Anterior cingulate cortex (tissue), 58 donors: ENCODE measurements around the gene EARS2.
"Not testable (repeated sequence)": the region's sequence is repeated elsewhere in the genome, so short reads cannot be mapped to it uniquely, and the experiment has no call there.

Experiments
- DNase-seq, 58 donors: peaks; one replicate each; lab custom pipeline; 2025; lab: John Stamatoyannopoulos, UW

The EARS2 gene

GRCh38 chr16:23570992-23571632 lies 14.0 kb upstream of the EARS2 start:
- peak in 6 of 58 donors; percentile 0 to 5 (median 4) for DNase-seq

GRCh38 chr16:23567602-23568001 lies 10.5 kb upstream of the EARS2 start:
- DNase-seq = no peak

GRCh38 chr16:23566724-23567123 lies 9.6 kb upstream of the EARS2 start:
- no peak for DNase-seq

GRCh38 chr16:23564575-23565363 lies 7.6 kb upstream of the EARS2 start:
- DNase-seq = peak in 4 of 58 donors; percentile 3 to 11 (median 8)

GRCh38 chr16:23563186-23563585 lies 6.0 kb upstream of the EARS2 start:
- DNase-seq = no peak

GRCh38 chr16:23562505-23562904 lies 5.4 kb upstream of the EARS2 start:
- no peak for DNase-seq

GRCh38 chr16:23561586-23561985 lies 4.4 kb upstream of the EARS2 start:
- DNase-seq = no peak

- DNase-seq = peak in 20 of 58 donors; percentile 20 to 64 (median 46)
Observed at GRCh38 chr16:23557779-23558702, 891 bp upstream of the EARS2 start.

GRCh38 chr16:23554536-23554935 lies 2.6 kb downstream of the EARS2 start:
- DNase-seq = no peak

- DNase-seq = no peak
Observed at GRCh38 chr16:23552161-23552560, 5.0 kb downstream of the EARS2 start.

GRCh38 chr16:23549938-23550337 lies 7.2 kb downstream of the EARS2 start:
- DNase-seq = no peak

- no peak for DNase-seq
Observed at GRCh38 chr16:23544436-23544835, 12.7 kb downstream of the EARS2 start.

GRCh38 chr16:23540817-23541178 lies 16.4 kb downstream of the EARS2 start:
- DNase-seq = not testable (repeated sequence)

GRCh38 chr16:23539984-23540816 lies 16.9 kb downstream of the EARS2 start:
- DNase-seq = no peak

- no peak for DNase-seq
Observed at GRCh38 chr16:23538919-23539278, 18.3 kb downstream of the EARS2 start.

- DNase-seq = no peak
Observed at GRCh38 chr16:23537390-23537789, 19.8 kb downstream of the EARS2 start.

- DNase-seq = no peak
Observed at GRCh38 chr16:23535901-23536300, 21.2 kb downstream of the EARS2 start.

- DNase-seq = no peak
Observed at GRCh38 chr16:23534868-23535860, 22.0 kb downstream of the EARS2 start.

- no peak for DNase-seq
Observed at GRCh38 chr16:23532448-23532847, 24.7 kb downstream of the EARS2 start.
